Upper lobe of left lung (tissue), 4 donors: ENCODE results near the gene VAPA.

ENCODE experiments used
- CTCF ChIP-seq, 6 experiments: fragments of 450-650 bp in 4 of 6; fragments of 200-600 bp in 2 of 6; sonication (generic) in 2 of 6; IDR thresholded peaks; one replicate each; pipeline ENCODE4 v1.5.1; 2016 to 2019; ENCODE audit warnings: antibody characterized with exemption in 6 of 6
- POLR2AphosphoS5 ChIP-seq, 2 donors: sonication (generic); formaldehyde crosslinking; IDR thresholded peaks; one replicate each; pipeline ENCODE4 v1.5.1; 2017; ENCODE audit warnings: antibody characterized with exemption in 2 of 2

GRCh38 chr18:9918016-9918680 is 4.3 kb downstream of the VAPA start:
- TF ChIP-seq POLR2AphosphoS5 (IDR thresholded peaks at IDR 0.05) (no peak), CTCF (IDR thresholded peaks at IDR 0.05) (no peak)
